ENCODE data around the gene BRD1.

The BRD1 gene

DNA sequence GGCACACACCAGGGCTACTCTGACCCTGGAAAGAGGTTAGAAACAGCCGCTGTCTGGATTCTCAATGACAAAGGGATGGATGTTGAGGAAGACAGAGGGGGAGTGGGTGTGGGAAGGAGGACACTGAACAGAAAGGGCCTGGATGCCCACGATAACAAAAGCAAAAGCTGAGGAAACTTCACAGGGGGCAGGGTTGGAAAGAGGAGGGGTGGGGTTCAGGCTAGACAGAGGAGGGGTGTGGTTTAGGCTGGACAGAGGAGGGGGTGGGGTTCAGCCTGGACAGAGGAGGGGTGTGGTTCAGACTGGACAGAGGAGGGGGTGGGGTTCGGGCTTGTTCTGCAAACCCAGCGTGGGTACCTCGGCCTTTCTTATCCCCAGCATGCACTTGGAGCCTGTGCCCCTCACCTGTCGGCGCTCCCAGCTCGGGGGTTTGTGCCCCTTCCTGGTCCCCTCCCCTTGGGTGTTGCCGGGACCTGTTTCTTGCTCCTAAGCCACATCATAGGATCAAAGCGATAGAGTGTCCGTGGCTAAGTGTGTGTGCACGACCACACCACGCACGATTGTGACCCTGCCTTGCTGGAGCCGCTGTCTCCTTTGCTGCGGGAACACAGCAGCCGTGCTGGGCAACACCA, 75.6 kb downstream of the BRD1 start:
- TF ChIP-seq, protein P1, sequence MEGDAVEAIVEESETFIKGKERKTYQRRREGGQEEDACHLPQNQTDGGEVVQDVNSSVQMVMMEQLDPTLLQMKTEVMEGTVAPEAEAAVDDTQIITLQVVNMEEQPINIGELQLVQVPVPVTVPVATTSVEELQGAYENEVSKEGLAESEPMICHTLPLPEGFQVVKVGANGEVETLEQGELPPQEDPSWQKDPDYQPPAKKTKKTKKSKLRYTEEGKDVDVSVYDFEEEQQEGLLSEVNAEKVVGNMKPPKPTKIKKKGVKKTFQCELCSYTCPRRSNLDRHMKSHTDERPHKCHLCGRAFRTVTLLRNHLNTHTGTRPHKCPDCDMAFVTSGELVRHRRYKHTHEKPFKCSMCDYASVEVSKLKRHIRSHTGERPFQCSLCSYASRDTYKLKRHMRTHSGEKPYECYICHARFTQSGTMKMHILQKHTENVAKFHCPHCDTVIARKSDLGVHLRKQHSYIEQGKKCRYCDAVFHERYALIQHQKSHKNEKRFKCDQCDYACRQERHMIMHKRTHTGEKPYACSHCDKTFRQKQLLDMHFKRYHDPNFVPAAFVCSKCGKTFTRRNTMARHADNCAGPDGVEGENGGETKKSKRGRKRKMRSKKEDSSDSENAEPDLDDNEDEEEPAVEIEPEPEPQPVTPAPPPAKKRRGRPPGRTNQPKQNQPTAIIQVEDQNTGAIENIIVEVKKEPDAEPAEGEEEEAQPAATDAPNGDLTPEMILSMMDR (conservative IDR thresholded peaks at IDR 0.05), result no peak

DNA sequence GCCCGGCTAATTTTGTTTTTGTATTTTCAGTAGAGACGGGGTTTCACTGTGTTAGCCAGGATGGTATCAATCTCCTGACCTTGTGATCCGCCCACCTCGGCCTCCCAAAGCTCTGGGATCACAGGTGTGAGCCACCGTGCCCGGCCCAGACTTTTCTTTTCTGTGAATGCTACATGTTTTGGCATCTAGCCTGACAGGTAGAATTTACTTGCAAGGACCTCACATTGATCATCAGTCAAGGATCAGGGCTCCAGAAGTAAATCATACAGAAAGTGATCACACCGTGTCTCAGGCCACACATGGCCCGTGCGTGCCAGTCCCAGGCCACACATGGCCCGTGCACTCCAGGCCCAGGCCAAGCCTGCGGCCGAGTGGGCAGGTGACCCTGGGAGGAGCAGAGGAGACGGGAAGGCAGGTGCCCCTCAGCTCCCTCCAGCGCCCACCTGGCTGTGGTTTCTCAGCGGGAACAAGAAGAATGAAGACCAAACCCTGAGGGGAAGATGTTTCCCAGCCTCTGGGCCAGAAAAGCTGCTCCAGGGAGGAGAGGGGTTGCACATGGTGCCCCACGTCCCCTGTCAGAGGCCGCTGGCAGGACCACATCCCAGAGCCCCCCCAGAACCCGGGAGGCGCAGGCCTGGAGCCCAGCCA, 76.2 kb downstream of the BRD1 start:
- H3K27ac ChIP-seq, result no peak overlapping the region
- TF ChIP-seq, protein P1 (conservative IDR thresholded peaks at IDR 0.05), result no peak

More for the DNA sequence above, 75.6 kb downstream of the BRD1 start:
- H3K27ac ChIP-seq, result no peak overlapping the region

DNA sequence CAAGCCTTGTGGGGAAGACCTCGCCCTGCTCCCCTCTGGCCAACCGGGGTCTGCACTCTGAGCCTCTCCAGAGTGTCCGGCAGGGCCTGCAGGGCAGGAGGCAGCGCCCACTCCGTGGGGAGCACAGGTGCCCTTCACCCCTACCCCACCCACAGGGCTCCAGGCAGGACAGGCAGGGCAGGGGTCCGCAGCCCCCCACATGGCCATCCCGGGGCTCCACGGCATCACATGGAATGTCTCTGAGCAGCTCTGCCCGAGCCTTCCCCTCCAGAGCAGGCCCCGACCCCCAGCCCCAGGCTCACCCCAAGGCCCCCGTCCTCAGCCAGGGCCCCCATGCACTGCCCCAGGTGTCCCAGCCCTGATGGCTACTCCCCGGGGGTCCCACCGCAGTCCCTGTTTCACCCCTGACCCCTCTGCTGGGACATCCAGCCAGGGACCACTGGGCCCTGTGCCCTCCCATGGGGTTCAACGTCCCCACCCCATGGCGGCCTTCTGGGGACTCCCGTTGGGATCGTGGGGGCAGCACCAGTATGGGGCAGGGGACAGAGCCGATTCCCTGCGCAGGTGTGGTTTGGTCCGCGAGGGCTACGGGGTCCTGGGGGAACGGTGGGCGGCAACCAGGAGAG, 77.7 kb downstream of the BRD1 start:
- TF ChIP-seq, protein P1 (conservative IDR thresholded peaks at IDR 0.05), result no peak
- no peak overlapping the region for H3K27ac ChIP-seq

DNA sequence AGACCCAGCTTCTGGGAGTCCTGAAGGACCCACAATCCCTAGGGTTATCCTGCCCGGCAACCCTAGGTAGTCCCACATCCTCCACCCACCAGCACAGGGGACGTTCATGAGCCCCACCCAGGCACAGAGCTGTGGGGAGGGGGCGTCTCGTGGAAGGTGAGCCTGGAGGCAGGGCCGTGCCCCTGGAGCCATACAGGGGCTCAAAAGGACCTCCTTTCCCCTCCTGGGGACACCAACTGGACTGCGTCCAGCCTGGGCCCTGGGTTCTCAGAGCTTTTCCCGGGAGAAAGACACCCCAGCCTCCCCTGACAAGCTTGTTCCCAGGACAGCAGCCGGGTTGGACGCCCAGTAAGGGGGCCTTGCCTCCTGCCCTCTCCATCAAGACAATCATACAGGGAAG, 78.4 kb downstream of the BRD1 start:
- no peak overlapping the region for H3K27ac ChIP-seq
- TF ChIP-seq, protein P1 (conservative IDR thresholded peaks at IDR 0.05), result no peak

DNA sequence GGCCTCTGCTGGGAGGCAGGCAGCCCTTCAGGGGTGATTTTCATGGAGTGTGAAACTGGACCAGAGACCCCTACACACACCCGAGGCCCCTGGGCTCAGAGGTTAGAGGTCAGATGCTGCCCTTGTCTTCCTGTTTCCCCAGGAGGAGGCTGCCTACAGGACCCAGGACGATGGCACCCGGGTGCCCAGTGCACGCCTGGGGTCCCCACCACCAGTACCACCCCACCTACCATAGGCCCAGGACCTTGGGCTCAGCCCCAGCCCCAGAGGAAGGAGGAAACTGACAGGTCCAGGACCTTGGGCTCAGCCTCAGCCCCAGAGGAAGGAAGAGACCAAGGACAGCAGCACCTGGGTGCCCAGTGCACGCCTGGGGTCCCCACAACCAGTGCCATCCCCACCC, 79.2 kb downstream of the BRD1 start:
- TF ChIP-seq, protein P1 (conservative IDR thresholded peaks at IDR 0.05), result no peak
- no peak overlapping the region for H3K27ac ChIP-seq

DNA sequence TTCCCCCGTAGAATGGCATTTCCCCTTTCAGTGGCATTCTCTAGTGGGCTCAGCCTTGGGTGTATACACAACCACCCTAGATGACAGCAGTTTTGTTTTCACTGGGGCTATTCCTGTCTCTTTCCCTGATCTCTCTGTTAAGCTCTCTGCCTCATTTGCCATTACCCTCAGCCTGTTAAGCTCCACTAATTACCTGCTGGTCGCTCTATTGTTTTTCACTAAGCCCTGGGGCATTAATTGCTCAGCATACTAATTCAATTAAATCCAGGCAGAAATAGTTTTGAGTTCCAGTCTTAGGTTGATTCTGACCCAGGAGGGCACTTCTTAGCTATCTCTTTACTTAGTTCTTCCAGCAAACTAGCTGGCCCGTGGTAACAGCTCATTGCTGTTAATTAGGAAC, 80.0 kb downstream of the BRD1 start:
- no peak overlapping the region for H3K27ac ChIP-seq
- TF ChIP-seq, protein P1 (conservative IDR thresholded peaks at IDR 0.05), result no peak

DNA sequence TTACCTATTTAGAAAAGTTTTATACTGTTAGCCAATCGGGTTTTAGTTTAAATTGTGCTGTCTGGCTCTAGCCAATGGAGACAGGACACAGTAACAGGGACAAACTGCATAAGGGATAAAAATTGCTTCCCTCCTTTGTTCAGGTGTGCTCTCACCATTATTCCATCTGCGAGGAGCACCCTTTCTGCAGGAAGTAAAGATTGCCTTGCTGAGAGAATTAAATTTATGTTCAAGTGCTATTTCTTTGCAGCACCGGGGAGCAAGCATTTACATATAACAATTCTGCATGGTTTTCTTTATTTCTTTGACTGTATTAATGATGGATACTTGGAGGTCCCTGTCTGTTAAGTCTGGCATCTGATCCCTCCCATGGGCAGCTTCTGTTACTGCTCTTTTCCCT, 80.5 kb downstream of the BRD1 start:
- H3K27ac ChIP-seq, result no peak overlapping the region
- TF ChIP-seq, protein P1 (conservative IDR thresholded peaks at IDR 0.05), result no peak
